Smooth muscle cell (in vitro differentiated cells): ENCODE data around the gene SELE. TPM values are rescaled to one million over a fixed set of nuclear protein-coding genes. Genes with fewer than 3 reads are reported as not detected.
"Not testable (repeated sequence)": the region's sequence is repeated elsewhere in the genome, so short reads cannot be mapped to it uniquely, and the experiment has no call there.

ENCODE experiments used
- DNase-seq: peaks from one replicate; lab custom pipeline; 2025; ENCODE audit not compliant: unreplicated experiment; lab: John Stamatoyannopoulos, UW
- H2AFZ ChIP-seq: fragments of 200-600 bp; sonication (generic); 2 replicates; pipeline ENCODE4 v1.6.0; 2016; ENCODE audit warnings: antibody characterized with exemption, low read depth, mild to moderate bottlenecking
- H3F3A ChIP-seq: fragments of 200-600 bp; sonication (generic); 2 replicates; pipeline ENCODE4 v1.6.0; 2017; ENCODE audit warnings: antibody characterized with exemption, low read depth
- H3K27ac ChIP-seq: fragments of 200-600 bp; sonication (generic); 2 replicates; pipeline ENCODE4 v1.5.1; 2016; ENCODE audit warnings: low read depth, mild to moderate bottlenecking
- H3K27me3 ChIP-seq: fragments of 200-600 bp; sonication (generic); 2 replicates; pipeline ENCODE4 v1.6.1; 2016; ENCODE audit warnings: low read depth, mild to moderate bottlenecking
- H3K36me3 ChIP-seq: fragments of 200-600 bp; sonication (generic); 2 replicates; pipeline ENCODE4 v1.5.1; 2016; ENCODE audit warnings: low read depth
- H3K4me1 ChIP-seq: fragments of 200-600 bp; sonication (generic); 2 replicates; pipeline ENCODE4 v1.5.1; 2016; ENCODE audit warnings: low read depth
- H3K4me2 ChIP-seq: fragments of 200-600 bp; sonication (generic); 2 replicates; pipeline ENCODE4 v1.6.0; 2016; ENCODE audit warnings: mild to moderate bottlenecking
- H3K4me3 ChIP-seq: fragments of 200-600 bp; sonication (generic); 2 replicates; pipeline ENCODE4 v1.5.1; 2016; ENCODE audit warnings: mild to moderate bottlenecking
- H3K79me2 ChIP-seq: fragments of 200-600 bp; sonication (generic); 2 replicates; pipeline ENCODE4 v1.6.0; 2016; ENCODE audit warnings: low read depth, mild to moderate bottlenecking
- H3K9ac ChIP-seq: fragments of 200-600 bp; sonication (generic); 2 replicates; pipeline ENCODE4 v1.6.0; 2016; ENCODE audit warnings: low read depth
- H3K9me3 ChIP-seq: fragments of 200-600 bp; sonication (generic); replicated peaks from 2 replicates; pipeline ENCODE4 v1.5.1; 2016; ENCODE audit warnings: low read depth
- H4K20me1 ChIP-seq: fragments of 200-600 bp; sonication (generic); 2 replicates; pipeline ENCODE4 v1.6.0; 2016; ENCODE audit warnings: low read depth
- CTCF ChIP-seq: fragments of 200-600 bp; sonication (generic); IDR thresholded peaks from 2 replicates; pipeline ENCODE4 v1.5.1; 2017; ENCODE audit warnings: borderline replicate concordance, mild to moderate bottlenecking, antibody characterized with exemption; ENCODE audit not compliant: insufficient read depth, poor library complexity, severe bottlenecking
- WGBS: methylation state at CpG from one replicate; pipeline ENCODE4 v1.1.7; 2016; ENCODE audit warnings: low lambda C conversion rate; 5-methylcytosine and 5-hydroxymethylcytosine counted together
- polyA plus RNA-seq: library from polyadenylated mRNA; unstranded; fragments of >200 nt; fragmentation: Nextera tagmentation; extraction: Ambion mirVana; gene quantifications from 2 replicates; pipeline ENCODE4 v1.2.1, GENCODE V29; 2016
- total RNA-seq: library from RNA; depleted of rRNA; stranded (reverse); fragments of >200 nt; gene quantifications from 2 replicates; pipeline ENCODE4 v1.2.3, GENCODE V29; 2014

Gene SELE
- total and polyA plus RNA-seq, 2 experiments from 2014 or later: 0.05 TPM; not detected in 1

- Histone ChIP-seq H2AFZ (no peak overlapping the region), H3K36me3 (no peaks in the 10 kb centered on the region), H3K27ac (no peak overlapping the region), H3K79me2 (no peaks in the 10 kb centered on the region), H3K4me1 (no peaks in the 10 kb centered on the region), H3K4me2 (no peak overlapping the region), H3F3A (no peaks in the 10 kb centered on the region), H3K4me3 (no peak overlapping the region), H3K9me3 (no peaks in the 10 kb centered on the region), H3K9ac (no peak overlapping the region), H4K20me1 (no peaks in the 10 kb centered on the region), H3K27me3 (no peaks in the 10 kb centered on the region)
- DNase-seq: no peak
- no peak for TF ChIP-seq CTCF
- WGBS: 94% methylated on average over 4 of the region's 4 CpGs
These were observed 41.0 kb downstream of the SELE start for GRCh38 chr1:169692756-169693460.

- Histone ChIP-seq H3K4me3 (no peak overlapping the region), H3K4me1 (no peaks in the 10 kb centered on the region), H3K27me3 (no peaks in the 10 kb centered on the region), H3K79me2 (no peaks in the 10 kb centered on the region), H4K20me1 (no peaks in the 10 kb centered on the region), H3K9me3 (no peaks in the 10 kb centered on the region), H2AFZ (no peak overlapping the region), H3K4me2 (no peak overlapping the region), H3K36me3 (no peaks in the 10 kb centered on the region), H3F3A (no peaks in the 10 kb centered on the region), H3K27ac (no peak overlapping the region), H3K9ac (no peak overlapping the region)
- TF ChIP-seq CTCF: no peak
- DNase-seq: no peak
These were observed 43.4 kb downstream of the SELE start for GRCh38 chr1:169690489-169690888.

GRCh38 chr1:169689395-169689794 is 44.5 kb downstream of the SELE start:
- Histone ChIP-seq H3K9me3 (no peaks in the 10 kb centered on the region), H2AFZ (no peak overlapping the region), H3K9ac (no peak overlapping the region), H4K20me1 (no peaks in the 10 kb centered on the region), H3F3A (no peaks in the 10 kb centered on the region), H3K4me2 (no peak overlapping the region), H3K79me2 (no peaks in the 10 kb centered on the region), H3K27ac (no peak overlapping the region), H3K4me1 (no peaks in the 10 kb centered on the region), H3K4me3 (no peak overlapping the region), H3K36me3 (no peaks in the 10 kb centered on the region), H3K27me3 (no peaks in the 10 kb centered on the region)
- WGBS: 73% methylated on average over 2 of the region's 2 CpGs
- no peak for TF ChIP-seq CTCF
- no peak for DNase-seq

- not testable (repeated sequence) for H3K9ac ChIP-seq, H3K79me2 ChIP-seq, H3K36me3 ChIP-seq, H3K9me3 ChIP-seq, H3K4me3 ChIP-seq, H3K4me1 ChIP-seq, H4K20me1 ChIP-seq, DNase-seq, H3K27ac ChIP-seq, H2AFZ ChIP-seq, H3K27me3 ChIP-seq, H3F3A ChIP-seq, H3K4me2 ChIP-seq
- 98% methylated on average over 5 of the region's 5 CpGs for WGBS
These were observed 45.5 kb downstream of the SELE start for GRCh38 chr1:169688377-169688776.
